Adipocyte (in vitro differentiated cells): ENCODE data around the gene SYNE2.

Experiments used
- DNase-seq: peaks from one replicate; pipeline ENCODE4 v3.0.0-alpha.2; 2015; ENCODE audit warnings: low read depth
- H3K27me3 ChIP-seq: replicated peaks from 2 replicates; pipeline ENCODE4 v1.7.0; 2013; ENCODE audit warnings: mild to moderate bottlenecking, low read length, moderate library complexity; ENCODE audit not compliant: control insufficient read depth, insufficient read depth
- H3K36me3 ChIP-seq: 2 replicates; pipeline ENCODE4 v1.7.0; 2013; ENCODE audit warnings: low read length, mild to moderate bottlenecking, moderate library complexity; ENCODE audit not compliant: control insufficient read depth, insufficient read depth, severe bottlenecking
- H3K4me1 ChIP-seq: 2 replicates; pipeline ENCODE4 v1.7.0; 2013; ENCODE audit warnings: mild to moderate bottlenecking, low read length, moderate library complexity; ENCODE audit not compliant: control insufficient read depth, insufficient read depth
- H3K4me3 ChIP-seq: 2 replicates; pipeline ENCODE4 v1.7.0; 2013; ENCODE audit warnings: mild to moderate bottlenecking, low read length, moderate library complexity
- H3K9ac ChIP-seq: 2 replicates; pipeline ENCODE4 v1.7.0; 2013; ENCODE audit warnings: mild to moderate bottlenecking, low read length, moderate library complexity
- H3K9me3 ChIP-seq: 2 replicates; pipeline ENCODE4 v1.7.0; 2013; ENCODE audit warnings: mild to moderate bottlenecking, low read length, moderate library complexity; ENCODE audit not compliant: control insufficient read depth

The SYNE2 gene

DNA sequence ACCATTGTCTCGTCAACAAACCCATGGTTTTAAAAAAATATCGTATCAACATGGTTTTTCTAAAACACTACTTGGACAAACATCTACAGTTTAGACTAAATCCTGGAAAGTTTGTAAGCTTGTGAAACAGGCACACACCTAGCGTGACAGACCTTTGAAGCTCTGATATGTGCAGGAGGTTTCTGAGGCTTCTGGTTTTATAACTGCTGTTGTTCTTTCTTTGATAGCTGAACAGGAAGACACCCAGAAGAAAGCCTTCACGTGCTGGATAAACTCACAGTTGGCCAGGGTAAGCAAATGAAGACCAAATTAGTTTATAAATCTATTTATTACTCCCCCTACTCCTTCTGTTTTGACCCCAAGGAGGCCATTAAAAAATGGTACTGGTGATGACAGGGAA is 87.6 kb downstream of the SYNE2 start:
- no peaks in the 10 kb centered on the region for H3K9me3 ChIP-seq
- no peak overlapping the region for H3K9ac ChIP-seq
- peaks cover 8% of the 10 kb centered on the region for H3K36me3 ChIP-seq
- H3K4me3 ChIP-seq: no peak overlapping the region
- H3K4me1 ChIP-seq: no peaks in the 10 kb centered on the region
- DNase-seq: no peak
- H3K27me3 ChIP-seq: no peaks in the 10 kb centered on the region

DNA sequence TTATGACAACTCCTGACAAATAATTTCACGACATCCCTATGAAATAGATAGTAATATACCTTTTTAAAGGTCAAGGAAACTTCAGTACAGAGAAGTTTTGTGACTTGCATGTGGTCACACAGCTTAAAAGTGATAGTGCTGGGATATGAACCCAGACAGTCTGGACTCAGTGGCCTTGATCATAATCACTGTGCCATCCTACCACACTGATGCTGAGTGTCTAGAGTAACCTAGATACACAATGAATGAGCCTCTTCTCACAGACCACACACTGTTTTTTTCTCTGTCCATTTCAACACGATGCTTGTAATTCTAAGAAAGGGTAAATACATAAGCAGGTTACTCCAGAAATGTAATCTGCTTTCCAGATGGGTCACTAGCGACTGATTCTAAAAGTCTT is 88.2 kb downstream of the SYNE2 start:
- Histone ChIP-seq H3K9me3 (no peaks in the 10 kb centered on the region), H3K4me3 (no peak overlapping the region), H3K36me3 (peaks cover 10% of the 10 kb centered on the region), H3K27me3 (no peaks in the 10 kb centered on the region), H3K4me1 (no peaks in the 10 kb centered on the region), H3K9ac (no peak overlapping the region)
- no peak for DNase-seq

DNA sequence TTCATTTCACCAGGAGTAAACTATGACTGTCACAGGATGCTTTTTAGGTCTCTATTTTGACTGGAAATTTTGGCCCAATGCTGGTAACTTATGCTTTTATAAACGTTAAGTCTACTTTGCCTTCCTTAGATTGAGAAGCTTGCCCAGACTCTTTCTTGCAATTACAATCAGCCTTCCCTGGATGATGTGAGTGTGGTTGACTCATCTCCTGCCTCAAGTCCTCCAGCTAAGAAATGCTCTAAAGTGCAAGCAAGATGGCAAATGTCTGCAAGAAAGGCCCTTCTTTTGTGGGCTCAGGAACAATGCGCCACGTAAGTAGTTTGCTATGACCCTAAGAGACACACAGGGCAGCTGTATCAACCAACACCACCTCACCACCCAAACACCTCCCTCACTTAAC is 96.9 kb downstream of the SYNE2 start:
- no peak overlapping the region for H3K4me3 ChIP-seq
- no peak for DNase-seq
- peaks cover 14% of the 10 kb centered on the region for H3K4me1 ChIP-seq
- H3K9me3 ChIP-seq: no peaks in the 10 kb centered on the region
- no peaks in the 10 kb centered on the region for H3K27me3 ChIP-seq
- peaks cover 21% of the 10 kb centered on the region for H3K36me3 ChIP-seq
- no peak overlapping the region for H3K9ac ChIP-seq

DNA sequence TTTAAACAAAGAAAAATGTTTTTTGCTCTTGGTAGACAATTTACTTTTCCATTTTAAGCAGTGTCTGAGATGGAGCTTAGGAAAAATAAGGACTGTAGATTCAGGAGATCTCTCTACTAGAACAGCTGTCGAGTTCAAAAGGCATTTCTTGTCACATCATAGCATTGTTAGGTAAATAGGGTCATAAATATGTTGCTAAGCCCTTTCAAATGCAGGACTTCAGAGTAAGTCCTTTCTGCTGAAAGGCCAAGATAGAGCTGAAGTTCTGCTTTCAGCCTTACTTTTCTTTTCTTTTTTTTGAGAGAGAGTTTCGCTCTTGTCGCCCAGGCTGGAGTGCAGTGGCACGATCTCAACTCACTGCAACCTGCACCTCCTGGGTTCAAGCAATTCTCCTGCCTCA is 98.2 kb downstream of the SYNE2 start:
- Histone ChIP-seq H3K36me3 (peaks cover 23% of the 10 kb centered on the region), H3K27me3 (no peaks in the 10 kb centered on the region), H3K4me1 (peaks cover 14% of the 10 kb centered on the region), H3K9me3 (no peaks in the 10 kb centered on the region), H3K4me3 (no peak overlapping the region), H3K9ac (no peak overlapping the region)
- no peak for DNase-seq

DNA sequence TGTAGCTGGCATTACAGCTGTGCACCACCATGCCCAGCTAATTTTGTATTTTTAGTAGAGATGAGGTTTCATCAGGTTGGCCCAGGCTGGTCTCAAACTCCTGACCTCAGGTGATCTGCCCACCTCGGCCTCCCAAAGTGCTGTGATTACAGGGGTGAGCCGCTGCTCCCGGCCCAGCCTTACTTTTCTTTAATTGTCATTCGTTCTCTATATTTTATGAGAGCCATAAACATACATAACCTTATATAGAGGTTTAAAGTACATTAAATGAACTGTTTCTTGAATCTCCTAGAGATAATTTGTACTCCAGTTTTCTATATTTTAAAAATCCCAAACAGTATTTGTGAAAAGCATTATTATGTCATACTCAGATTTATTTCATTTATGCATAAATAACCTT is 98.6 kb downstream of the SYNE2 start:
- Histone ChIP-seq H3K27me3 (no peaks in the 10 kb centered on the region), H3K9me3 (no peaks in the 10 kb centered on the region), H3K9ac (no peak overlapping the region), H3K4me1 (peaks cover 14% of the 10 kb centered on the region), H3K36me3 (peaks cover 23% of the 10 kb centered on the region), H3K4me3 (no peak overlapping the region)
- DNase-seq: no peak

DNA sequence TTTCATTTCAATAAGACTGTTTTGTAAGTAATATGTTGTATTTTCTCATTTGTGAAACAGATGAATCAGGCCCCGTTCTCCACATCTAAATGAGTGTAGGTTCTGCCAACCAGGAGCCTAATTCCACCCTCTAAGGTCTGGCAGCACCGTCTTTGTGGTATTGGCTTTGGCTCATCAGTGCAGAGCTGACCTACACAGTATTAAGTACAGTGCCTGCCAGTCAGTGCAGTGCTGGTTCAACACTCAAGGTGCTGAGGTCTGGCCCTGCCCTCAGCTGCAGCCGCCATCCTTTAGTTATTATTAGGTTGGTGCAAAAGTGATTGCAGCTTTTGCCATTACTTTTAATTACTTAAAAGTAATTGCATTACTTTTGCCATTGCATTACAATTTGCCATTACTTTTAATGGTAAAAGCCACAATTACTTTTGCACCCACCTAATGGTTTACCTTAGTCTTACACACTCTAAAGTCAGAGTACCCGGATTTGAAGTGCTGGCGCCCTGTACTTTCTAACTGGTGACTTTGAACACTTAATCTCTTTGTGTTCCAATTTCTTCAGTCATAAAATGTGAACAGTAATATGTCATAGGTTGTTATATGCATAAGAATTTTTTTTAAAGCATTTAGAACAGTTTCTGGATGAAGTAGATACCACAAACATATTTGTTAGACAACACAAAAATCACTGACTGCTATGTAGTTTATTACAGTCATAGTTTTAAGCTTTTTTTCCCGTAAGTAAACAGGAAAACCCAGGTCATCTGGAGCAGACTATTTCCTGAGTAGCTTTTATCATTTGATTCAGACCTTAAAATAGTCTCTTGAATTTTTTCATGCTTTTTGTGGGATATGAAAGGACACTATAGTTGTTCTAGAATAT is 99.5 kb downstream of the SYNE2 start:
- no peaks in the 10 kb centered on the region for H3K27me3 ChIP-seq
- H3K4me1 ChIP-seq: peaks cover 14% of the 10 kb centered on the region
- H3K4me3 ChIP-seq: no peak overlapping the region
- H3K9me3 ChIP-seq: no peaks in the 10 kb centered on the region
- no peak for DNase-seq
- H3K9ac ChIP-seq: no peak overlapping the region
- peaks cover 23% of the 10 kb centered on the region for H3K36me3 ChIP-seq

DNA sequence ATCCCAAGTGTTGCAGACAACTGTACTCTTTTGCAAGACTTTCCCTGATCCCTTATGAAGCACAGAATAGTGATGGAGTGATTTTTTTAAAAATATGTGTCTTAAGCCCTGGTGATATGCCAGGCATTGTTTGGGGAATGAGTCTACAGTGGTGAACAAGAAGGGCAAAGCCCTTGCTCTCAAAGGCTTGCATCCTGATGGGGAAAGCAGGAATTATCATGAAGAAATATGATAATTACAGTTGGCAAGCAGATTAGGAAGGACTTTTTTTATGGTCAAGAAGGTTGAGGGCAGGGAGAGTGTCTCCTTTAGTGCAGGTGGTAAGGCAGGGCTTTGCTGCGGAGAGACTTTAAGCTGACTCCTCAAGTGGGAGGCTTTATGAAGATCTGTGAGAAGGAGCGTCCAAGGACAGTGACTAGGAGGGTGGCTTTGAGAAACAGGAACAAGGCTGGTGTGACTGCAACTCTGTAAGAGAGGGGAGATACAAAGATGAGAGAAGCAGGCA is 100.2 kb downstream of the SYNE2 start:
- Histone ChIP-seq H3K36me3 (peaks cover 23% of the 10 kb centered on the region), H3K4me1 (peaks cover 14% of the 10 kb centered on the region), H3K9me3 (no peaks in the 10 kb centered on the region), H3K27me3 (no peaks in the 10 kb centered on the region), H3K4me3 (no peak overlapping the region), H3K9ac (no peak overlapping the region)
- peak; percentile 83 for DNase-seq

DNA sequence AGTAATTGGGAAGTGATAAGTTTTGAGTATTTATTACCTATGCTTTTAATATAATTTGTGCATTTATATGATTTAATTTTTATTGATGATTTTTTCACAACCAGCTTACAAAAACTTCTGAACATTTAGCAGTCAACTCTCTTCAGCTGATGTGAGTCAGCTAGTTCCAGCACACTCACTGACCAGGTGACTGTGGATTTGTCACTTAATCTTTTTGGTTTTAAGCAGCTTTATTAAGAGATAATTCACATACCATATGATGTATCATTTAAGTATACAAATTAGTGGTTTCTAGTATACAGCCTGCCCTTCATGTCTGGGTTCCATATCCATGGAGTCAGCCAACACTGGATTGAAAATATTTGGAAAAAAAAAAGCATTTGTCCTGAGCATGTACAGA is 103.5 kb downstream of the SYNE2 start:
- Histone ChIP-seq H3K9ac (no peak overlapping the region), H3K4me1 (peaks cover 19% of the 10 kb centered on the region), H3K36me3 (peaks cover 17% of the 10 kb centered on the region), H3K4me3 (no peak overlapping the region), H3K9me3 (no peaks in the 10 kb centered on the region), H3K27me3 (no peaks in the 10 kb centered on the region)
- DNase-seq: no peak

DNA sequence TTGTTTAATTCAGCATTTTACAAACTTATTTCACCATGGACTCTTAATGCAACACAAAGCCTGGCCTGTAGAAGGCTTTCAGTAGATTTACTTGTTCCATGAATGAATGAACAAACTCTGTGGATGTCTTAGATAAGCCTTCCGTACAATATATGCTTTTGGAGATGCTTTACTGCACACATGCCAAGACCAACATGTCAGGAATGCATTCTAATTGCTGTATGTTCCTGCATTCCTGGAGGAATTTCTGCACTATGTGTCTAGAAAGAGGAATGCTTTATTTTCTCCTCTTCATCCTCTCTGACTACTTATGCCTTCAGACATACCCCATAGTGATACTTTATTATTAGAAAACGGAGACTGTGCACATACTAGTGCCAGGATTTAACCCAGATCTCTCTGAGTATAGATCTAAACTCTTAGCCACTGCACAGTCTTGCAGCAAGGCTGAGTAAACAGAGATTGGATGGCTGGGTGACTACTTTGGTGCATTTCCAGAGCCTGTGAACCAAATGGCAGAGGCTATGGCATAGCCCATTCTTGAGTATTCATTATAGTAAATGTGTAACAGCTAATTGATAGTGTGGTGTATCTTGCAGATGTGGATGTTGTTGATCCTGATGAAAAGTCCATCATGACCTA is 108.2 kb downstream of the SYNE2 start:
- Histone ChIP-seq H3K9ac (no peak overlapping the region), H3K4me1 (peaks cover 6% of the 10 kb centered on the region), H3K4me3 (no peak overlapping the region), H3K9me3 (no peaks in the 10 kb centered on the region), H3K36me3 (peaks cover 9% of the 10 kb centered on the region), H3K27me3 (no peaks in the 10 kb centered on the region)
- peak; percentile 74 for DNase-seq

DNA sequence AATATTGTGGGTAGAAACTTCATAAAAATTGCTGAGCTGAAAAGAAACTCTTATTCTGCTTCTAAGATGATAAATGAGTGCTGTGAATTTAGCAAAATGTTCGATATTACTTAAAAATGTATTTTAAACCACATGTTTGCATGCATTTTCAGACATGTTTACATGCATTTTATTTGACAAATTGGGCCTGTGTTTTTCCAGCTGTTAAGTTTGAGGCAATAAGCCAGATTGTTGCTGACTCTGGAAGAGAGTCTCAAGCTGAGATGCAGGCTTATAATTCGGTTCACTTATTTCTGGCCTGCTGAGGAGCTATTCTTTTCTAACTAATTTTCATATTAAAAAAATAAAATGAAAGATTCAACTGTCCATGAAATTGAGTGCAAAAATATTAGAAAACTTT is 110.1 kb downstream of the SYNE2 start:
- DNase-seq: peak; percentile 65
- Histone ChIP-seq H3K9me3 (no peaks in the 10 kb centered on the region), H3K27me3 (no peaks in the 10 kb centered on the region)

DNA sequence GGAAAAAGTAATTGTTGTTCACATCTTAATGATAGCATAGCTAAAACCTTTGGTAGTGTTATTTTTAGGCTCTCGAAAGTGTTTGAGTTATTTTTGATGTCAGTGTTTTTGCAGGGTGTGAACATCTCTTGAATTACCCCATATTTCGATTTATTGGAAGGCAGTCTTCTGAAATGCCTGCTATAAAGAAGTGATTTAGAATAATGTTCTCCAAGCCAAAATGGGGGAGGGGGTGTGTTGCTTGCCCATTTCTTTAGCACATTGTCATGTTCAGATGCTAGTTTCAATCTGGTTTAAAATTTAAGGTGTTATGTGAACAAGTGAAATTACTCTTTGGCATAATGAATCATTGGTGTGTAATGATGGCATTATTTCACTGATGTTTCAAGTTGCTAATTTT is 110.6 kb downstream of the SYNE2 start:
- H3K9ac ChIP-seq: no peak overlapping the region
- peaks cover 21% of the 10 kb centered on the region for H3K36me3 ChIP-seq
- H3K4me3 ChIP-seq: no peak overlapping the region
- no peaks in the 10 kb centered on the region for H3K9me3 ChIP-seq
- peaks cover 6% of the 10 kb centered on the region for H3K4me1 ChIP-seq
- no peak for DNase-seq
- H3K27me3 ChIP-seq: no peaks in the 10 kb centered on the region

More for the DNA sequence above, 110.1 kb downstream of the SYNE2 start:
- Histone ChIP-seq H3K4me3 (no peak overlapping the region), H3K4me1 (peaks cover 6% of the 10 kb centered on the region), H3K36me3 (peaks cover 17% of the 10 kb centered on the region), H3K9ac (no peak overlapping the region)
